Endometrial microvascular endothelial cells (primary cell): ENCODE data around the gene ACTL6B. TPM values are rescaled to one million over a fixed set of nuclear protein-coding genes. Genes with fewer than 3 reads are reported as not detected.

Experiments used
- in situ Hi-C: cut with HindIII; loops from 2 replicates; pipeline ENCODE4 v1.10.0; 2017; ENCODE audit warnings: low sequenced_read_pairs, low pct_unique_long_range_greater_than_20kb; ENCODE audit errors: inconsistent ontology term
- total RNA-seq: library from RNA; depleted of rRNA; stranded (reverse); fragments of >200 nt; gene quantifications from one replicate; pipeline ENCODE4 v1.2.3, GENCODE V29; 2015; ENCODE audit errors: inconsistent ontology term

ACTL6B gene
- total RNA-seq, 1 donor from 2014 or later: not detected

DNA sequence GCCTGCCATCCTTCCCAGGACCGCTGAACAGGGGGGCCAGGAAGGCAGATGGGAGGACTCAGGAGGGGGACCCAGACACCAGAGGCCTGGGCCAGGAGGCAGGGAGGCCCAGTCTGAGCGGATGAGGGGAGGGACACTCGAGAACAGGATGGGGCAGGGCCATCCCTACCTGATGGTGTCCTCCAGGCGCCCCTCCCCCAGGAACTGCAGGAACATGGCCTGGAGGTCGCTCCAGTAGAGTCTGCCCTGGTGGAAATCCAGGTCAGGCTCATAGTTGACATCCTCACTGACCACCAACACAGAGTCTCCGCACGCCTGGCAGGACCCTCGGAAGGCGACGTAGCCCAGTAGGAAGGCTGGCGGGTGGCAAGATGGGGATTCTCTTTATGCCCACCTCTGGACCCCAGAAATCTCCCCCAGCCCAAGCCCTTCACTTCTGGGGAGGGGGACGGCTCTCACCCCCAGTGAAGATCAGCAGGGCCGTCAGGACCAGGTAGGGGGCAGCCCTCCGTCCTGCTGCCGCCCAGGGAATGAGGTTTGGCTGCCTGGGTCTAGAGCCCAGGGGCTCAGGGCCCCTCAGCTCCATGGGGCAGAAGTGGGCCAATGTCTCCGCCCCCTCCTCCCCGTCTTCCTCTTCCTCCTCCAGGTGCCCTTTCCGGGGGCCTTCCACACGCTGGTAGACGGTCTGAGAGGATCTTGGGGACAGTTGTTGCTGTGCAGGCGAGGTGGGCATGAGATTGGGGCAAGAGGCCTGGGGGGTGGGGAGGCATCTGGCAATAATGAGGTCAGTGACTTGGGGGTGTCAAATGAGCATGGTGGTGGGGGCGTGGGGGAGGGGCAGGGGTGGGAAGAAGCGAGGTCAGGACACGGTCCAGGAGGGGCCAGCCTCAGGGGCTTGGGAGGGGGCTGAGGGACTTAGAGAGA lies 15.5 kb downstream of the ACTL6B start:
- in situ Hi-C loops: no loop called here

DNA sequence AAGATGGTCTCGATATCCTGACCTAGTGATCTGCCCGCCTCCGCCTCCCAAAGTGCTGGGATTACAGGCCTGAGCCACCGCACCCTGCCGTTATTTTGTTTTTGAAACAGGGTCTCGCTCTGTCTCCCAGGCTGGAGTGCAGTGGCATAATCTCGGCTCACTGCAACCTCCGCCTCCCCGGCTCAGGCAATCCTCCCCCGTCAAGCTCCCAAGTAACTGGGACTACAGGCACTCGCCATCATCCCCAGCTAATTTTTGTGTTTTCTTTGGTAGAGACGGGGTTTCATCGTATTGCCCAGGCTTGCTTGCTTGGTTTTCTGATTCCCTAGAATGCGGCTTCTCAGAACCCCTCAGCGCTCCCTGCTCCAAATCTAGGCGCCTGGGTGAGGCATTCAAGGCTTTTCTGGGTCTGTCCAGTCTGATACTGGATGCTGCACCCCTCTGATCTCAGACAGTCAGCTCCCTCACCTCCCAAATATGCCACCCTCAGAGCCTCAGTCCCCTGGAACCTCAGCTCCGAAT lies 16.2 kb downstream of the ACTL6B start:
- in situ Hi-C loops: no loop called here

DNA sequence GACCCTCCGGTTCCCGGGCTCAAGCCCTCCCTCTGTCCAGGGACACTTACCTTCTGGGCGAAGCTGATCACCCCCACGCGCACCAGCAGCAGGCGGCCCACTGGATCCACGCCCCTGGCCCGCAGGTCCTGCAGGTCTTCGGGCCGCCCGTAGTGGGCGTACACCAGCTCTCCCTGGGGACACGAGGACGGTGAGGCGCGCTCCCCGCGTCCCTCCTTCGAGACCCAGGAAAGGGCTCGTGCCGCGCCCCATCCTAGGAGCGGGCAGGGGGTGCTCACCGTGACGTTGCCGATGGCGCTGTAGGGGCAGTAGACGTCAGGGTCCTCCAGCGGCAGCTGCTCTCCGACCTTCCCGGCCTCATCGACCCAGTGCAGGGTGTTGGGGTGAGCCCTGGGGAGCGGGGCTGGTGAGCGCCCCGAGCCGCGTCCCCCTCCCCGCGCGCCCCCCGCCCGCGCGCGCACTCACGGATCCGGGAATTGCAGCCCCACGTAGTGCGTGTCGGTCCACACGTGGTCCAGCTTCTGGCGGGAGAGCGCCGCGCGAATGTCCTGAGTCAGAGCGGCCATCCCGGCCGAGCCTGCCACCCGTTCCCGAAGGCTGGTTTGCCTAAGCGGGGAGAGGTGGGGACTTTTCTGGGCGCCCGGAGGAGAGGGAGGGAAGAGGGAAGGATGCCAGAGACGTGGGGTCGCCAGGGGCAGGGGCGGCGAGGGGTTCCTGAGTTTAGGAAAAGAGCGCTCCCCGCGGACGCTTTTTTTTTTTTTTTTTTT lies 23.1 kb downstream of the ACTL6B start:
- in situ Hi-C loops: no loop called here

DNA sequence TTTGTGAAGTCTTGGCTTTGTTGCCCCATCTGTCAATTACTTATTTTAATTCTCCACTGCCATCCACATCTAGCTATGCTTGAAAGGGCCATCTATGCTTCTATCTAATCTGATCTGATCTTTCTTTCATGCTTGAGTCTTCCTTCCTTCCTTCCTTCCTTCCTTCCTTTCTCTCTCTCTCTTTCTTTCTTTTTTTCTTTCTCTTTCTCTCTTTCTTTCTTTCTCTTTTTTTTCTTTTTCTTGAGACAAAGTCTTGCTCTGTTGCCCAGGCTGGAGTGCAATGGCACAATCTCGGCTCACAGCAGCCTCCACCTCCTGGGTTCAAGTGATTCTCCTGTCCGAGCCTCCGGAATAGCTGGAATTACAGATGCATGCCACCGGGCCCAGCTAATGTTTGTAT lies 26.2 kb downstream of the ACTL6B start:
- in situ Hi-C loops: no loop called here

DNA sequence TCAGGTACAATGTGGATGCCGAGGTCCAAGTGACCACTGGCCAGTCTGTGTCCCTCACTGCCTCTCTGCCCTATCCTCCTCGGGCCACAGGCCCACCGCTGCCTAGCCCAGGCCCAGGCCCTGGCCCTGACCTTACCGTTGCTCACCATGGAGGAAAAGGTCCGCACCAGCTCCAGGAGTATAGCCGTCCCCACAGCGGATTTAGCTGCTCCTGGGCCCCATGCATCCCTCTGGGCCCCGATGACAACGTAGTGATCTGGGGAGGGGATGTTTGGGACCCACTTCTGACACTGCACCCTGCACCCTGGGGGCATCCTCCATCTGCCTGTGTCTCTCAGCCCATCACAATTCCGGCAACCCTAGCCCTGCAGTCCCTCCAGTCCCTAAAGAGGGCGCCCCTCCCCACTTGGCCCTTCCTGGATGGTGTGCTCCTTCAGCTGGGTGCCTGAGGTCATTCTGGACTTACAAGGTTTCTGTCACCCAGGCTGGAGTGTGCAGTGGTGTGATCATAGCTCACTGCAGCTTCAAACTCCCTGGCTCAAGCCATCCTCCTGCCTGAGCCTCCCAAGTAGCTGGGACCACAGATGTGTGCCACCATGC lies 27.0 kb downstream of the ACTL6B start:
- in situ Hi-C loops: no loop called here

DNA sequence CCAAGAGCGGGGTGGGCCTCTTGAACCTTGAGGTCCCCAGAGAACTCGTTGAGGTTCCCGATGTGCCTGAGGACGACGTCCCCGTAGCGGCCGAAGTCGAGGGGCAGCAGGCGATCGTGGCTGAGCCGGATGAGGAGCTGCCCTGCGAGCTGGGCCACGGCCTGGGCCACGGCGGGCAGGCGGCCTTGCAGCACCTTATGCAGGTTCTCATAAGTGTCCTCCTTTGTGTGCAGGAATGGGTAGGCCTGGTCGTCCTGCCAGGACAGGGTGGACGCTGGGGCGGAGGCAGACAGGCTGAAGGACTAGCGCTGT lies 29.1 kb downstream of the ACTL6B start:
- in situ Hi-C loops: no loop called here

DNA sequence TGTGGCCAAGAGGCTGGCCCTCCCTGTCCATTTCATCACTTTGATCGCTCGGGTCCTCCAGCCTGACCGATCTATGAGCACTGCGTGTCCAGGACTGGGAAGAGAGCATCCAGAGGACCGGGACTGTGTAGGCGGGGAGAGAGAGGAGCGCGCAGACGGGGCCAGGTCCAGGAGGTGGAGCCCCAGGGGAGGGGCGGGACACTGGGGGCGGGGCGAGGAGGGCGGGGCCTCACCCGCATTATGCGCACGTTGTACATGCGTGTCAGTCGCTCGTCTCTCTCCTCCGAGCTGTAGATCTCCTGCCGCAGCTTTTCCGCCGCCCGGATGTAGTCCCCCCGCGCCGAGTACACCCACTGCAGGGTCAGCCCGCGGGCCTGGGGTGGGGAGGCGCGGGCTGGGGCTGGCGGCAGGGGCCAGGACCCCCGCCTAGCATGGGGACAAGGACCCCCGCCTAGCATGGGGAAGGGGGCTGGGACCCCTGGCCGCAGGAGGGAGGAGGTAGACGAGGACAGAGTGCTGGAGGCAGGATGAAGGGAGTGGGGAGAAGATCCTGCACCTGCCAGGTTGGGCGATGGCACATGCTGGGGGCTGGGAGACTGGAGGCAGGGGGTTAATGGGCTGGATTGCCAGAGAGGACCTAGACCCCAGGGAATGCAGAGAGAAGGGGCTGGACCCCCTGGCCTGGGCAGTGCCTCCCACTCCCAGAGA lies 29.6 kb downstream of the ACTL6B start:
- in situ Hi-C loops: no loop called here

DNA sequence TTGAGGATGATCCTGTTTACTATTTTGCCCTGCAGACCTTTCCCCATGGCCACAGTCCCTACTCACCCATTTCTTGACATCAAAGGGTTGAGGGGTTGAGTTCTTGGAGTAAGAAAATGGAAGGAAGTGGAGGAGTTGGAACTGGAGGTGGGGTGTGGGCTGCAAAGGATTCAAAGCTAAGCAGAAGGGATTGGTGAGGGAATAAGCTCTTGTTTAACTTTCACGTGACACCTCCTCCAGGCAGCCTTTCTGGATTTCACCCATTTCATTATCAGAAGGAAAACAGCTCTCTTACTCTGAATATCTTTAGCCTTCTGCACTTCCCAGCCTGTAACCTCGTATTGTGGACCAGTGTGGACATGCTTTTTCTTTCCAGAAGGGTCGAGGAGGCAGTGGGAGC lies 30.2 kb downstream of the ACTL6B start:
- in situ Hi-C loops: no loop called here

DNA sequence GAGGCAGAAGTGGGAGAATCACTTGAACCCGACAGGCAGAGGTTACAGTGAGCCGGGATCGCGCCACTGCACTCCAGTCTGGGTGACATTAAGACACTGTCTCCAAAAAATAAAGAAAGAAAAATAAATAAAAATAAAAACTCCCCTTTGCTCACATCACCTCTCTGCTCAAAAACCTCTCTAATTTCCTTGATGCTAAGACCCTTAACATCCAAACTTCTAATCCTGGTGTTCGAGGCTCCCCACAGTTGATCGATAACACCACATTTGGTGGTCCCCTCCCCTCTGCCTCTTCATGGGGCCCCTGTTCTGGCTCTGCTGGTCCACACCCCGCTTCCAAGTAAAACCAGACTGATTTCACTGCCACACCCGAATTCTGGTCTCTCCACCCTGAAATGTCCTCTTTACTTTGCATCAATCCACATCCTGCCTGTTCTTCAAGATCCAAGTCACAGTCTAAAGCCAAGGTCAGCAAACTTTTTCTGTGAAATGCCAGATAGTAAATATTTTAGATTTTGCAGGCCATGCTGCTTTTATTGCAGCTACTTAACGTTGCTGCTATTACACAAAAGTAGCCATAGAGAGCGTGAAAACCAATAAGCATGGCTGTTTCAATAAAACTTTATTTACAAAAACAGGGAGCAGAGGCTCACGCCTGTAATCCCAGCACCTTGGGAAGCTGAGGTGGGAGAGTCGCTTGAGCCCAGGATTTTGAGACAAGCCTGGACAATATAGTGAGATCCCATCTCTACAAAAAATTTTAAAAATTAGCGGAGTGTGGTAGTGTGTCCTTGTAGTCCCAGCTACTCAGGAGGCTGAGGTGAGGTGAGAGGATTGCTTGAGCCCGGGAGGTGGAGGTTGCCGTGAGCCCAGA lies 32.1 kb downstream of the ACTL6B start:
- in situ Hi-C loops: no loop called here

DNA sequence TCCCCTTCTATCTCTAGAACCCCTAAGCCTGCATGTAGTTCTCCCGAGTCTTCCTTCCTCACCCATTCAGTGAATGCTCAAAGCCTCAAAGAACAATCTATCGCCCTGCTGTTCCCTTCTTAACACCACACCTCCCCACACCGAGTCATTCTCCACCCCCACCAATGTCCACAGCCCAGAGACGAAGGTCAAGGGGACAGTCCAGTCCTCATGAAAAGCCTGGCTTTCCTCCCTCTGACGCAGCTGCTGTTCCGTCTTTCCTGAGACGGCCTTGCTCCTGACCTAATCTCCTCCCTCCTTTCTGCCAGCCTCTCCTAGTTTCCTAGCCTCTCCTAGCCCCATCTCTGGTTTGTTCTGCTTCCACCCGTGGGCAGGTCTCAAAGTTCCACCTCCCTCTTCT lies 34.7 kb downstream of the ACTL6B start:
- in situ Hi-C loops: no loop called here

DNA sequence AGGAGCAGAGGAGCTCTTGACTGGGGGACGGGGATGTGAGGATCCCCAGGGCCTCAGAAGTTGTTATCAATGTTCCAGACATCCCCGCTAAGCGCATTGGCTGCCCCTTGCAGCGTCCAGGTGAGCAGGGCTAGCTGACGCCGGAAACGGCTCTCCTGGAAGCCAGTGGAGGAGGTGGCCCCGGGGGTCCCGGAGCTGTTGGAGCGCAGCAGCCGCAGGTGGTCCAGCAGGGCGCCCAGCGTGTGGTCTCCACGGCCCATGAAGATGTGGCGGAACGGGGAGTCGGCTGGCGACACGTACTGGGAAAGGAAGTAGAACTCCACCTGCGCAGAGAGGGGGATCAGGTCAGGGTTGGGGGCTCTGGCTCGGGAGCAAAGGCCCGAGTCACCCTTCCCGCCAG lies 35.4 kb downstream of the ACTL6B start:
- in situ Hi-C loops: no loop called here

DNA sequence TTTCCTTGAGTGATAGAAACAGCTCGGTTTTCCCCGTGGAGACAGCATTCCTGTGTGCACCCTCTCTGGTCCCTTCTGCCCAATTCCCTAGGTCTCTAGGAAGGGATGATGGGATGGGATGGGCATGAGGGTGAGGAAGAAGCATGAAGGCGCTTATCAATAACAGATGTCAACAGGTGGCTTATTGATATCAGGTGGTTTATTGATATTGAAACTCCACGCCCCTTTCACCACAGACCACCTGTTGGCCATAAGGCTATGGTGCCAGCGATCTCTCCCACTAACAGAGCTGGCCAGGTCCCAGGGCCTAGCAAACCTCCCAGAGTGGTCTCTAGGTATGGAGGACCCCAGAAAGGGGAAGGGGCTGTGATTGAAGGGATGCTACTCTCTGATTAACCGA lies 36.0 kb downstream of the ACTL6B start:
- in situ Hi-C loops: no loop called here

DNA sequence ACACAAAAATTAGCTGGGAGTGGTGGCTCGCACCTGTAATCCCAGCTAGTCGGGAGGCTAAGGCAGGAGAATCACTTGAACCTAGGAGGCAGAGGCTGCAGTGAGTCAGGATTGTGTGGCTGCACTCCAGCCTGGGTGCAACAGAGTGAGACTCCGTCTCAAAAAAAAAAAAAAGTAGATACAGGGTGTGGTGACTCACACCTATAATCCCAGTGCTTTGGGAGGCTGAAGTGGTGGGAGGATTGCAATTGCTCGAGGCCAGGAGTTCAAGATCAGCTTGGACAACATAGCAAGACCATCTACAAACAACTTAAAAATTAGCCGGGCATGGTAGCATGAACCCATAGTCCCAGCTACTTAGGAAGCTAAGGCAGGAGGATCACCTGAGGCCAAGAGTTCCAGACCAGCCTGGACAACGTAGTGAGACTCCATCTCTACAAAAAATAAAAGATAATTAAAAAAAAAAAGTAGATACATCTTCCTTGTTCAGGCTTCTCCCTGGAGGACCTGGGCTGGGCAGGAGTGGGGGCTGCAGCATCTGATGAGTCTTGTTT lies 41.9 kb downstream of the ACTL6B start:
- in situ Hi-C loops: no loop called here

DNA sequence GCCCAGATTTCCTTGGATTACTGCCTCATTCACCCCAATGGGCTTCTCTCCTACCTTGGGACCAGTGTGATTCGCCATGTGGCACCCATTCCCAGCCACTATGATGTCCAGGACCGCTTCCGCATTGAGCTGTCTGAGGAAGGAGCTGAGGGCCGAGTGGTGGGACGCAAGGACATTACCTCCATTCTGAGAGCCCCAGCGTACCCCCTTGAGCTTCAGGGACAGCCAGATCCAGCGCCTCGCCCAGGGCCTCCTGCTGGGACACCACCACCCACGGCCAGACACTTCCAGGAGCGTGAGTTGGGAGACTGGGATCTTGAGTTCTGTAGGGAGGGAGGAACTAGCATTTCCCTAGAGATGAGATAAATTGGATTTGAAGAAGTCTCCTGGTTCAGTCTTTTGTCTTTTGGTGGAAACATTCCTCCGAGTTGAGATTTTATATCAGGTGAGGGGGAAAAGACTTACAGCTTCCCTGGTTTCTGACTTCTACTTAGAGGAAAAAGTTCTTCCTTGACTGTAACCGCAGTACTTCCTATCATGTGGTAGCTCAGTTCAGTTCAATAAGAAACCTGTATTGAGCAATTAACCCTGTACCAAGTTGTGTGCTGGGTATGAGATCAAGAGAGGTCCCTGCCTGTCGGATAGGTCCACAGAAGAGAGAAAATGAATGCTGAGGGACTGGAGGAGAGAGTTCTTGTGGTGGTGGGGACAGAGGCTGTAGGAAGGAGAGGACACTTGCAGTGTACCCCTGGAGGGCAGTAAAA lies 42.7 kb downstream of the ACTL6B start:
- in situ Hi-C loops: no loop called here

DNA sequence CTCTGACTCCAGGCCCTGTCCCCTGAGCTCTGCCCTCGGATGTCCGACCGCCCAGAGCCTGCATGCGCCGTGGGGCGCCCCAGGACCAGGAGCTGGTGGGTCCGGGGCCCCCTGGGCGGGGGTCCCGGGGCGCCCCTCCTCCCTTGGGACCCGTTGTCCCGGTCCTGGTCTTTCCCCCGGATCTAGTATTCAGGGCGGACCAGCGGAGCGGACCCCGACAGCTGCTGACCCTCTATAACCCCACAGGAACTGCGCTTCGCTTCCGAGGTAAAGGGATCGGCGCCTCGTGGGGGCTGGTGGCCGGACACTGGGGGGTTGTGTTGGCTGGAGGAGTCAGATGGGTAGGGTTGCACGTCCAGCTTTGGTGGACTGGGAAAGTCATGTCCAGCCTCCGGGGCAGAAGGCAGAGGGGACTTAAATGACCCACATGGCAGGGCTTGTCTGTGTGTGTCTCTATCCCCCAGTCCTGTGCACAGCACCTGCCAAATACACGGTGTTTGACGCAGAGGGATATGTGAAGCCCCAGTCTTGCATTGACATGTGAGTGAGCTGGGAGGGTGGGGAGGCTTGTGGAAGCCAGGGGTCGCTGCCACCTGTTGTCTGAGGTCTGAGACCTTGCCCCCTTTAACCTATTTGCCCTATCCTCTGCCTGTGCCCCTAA lies 43.4 kb downstream of the ACTL6B start:
- in situ Hi-C loops: no loop called here

DNA sequence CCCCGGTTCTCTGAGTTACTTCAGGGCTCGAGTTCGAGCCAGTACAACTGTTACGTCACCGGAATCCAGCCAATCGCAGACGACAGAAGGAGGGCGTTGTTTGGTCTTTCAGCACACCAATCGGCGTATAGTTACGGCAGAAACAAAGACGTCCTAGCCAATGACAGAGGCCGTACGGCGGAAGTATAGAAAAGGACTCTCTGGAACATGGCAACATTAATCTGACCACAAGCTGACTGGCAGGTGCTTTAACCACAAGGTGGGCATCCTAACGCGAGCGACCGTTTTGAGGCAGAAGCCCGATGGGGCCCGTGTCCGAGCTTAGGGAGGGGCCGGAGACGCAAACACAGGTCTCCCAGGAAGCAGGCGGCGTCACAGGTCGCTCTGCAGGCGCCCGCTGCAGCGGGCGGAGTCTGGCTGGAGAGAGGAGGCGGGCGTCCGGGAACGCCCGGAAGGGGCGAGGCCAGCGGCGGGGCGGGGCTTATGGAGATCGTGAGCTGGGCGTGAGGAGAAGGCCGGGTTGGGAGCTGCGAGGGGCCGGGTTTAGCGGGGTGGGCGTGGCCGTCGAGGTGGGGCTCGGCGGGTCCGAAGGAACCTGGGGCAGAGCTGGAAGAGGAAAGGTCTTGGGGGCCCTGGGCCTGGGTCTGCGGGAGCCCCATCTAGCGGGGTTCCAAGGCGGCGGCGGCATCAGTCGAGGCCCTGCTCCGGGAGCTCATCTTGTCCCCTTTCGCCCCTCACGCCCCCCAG lies 44.1 kb downstream of the ACTL6B start, which contains the start of gene MOSPD3:
Gene MOSPD3 (plus strand): TSS at position 558 of the 747 bp plus-strand sequence. CDS start 252 bp downstream, outside the sequence.
- in situ Hi-C loops: no loop called here
